K562 (cell line): ENCODE measurements around the gene CTDSPL2. TPM values are rescaled to one million over a fixed set of nuclear protein-coding genes. Genes with fewer than 3 reads are reported as not detected.

Source experiments
- NKRF ChIP-seq: fragments of 450-650 bp; IDR thresholded peaks from 2 replicates; pipeline ENCODE4 v1.6.1; 2016; ENCODE audit warnings: borderline replicate concordance
- polyA plus RNA-seq, 8 experiments: library from polyadenylated mRNA; depleted of rRNA in 4 of 8; stranded (reverse) in 5 of 8; unstranded in 3 of 8; fragments of >200 nt; fragmentation: Nextera tagmentation in 2 of 8; fragmentation: Illumina TruSeq in 1 of 8; extraction: Ambion mirVana in 2 of 8; extraction: Trizol in 1 of 8; gene quantifications; 2 replicates each; pipeline versions ENCODE4 v1.2.1 to v1.2.3, GENCODE V29; 2011 to 2014; ENCODE audit warnings: inconsistent platforms in 1 of 8, missing spikeins in 1 of 8
- total RNA-seq, 7 experiments: library from RNA; depleted of rRNA in 6 of 7; stranded (reverse); fragments of >200 nt in 6 of 7; fragmentation: Illumina TruSeq in 2 of 7; extraction: Trizol in 2 of 7; gene quantifications; 2 replicates each; pipeline versions ENCODE4 v1.2.1 to v1.2.3, GENCODE V29; 2011 to 2021; ENCODE audit warnings: low replicate concordance in 1 of 7
- TF ChIP-seq, protein P1 (sequence below), 3 experiments: IDR thresholded peaks in 2 of 3; conservative IDR thresholded peaks in 1 of 3; 2 replicates each; pipeline ENCODE4 v1.5.1; 2011 to 2012; ENCODE audit warnings: low read length in 3 of 3, mild to moderate bottlenecking in 3 of 3, control low read depth in 2 of 3, improper control_type of control experiment in 1 of 3, inconsistent platforms in 1 of 3, low read depth in 1 of 3, mixed read lengths in 1 of 3, moderate library complexity in 1 of 3; ENCODE audit not compliant: insufficient read depth in 2 of 3
- TF ChIP-seq, protein P2 (sequence below): fragments of 250-450 bp; sonication (Bioruptor Pico); IDR thresholded peaks from 2 replicates; pipeline ENCODE4 v1.5.0; 2021; ENCODE audit warnings: mild to moderate bottlenecking, moderate library complexity

Gene CTDSPL2
- total and polyA plus RNA-seq, 9 of the 15 experiments (the other 6 are each of a cell fraction or from before 2014, with no cell fraction given), result 16.8 to 79.0 (median 53.1) TPM

GRCh38 chr15:44532689-44533088, 105.3 kb downstream of the CTDSPL2 start (continued):
- TF ChIP-seq, protein P1, sequence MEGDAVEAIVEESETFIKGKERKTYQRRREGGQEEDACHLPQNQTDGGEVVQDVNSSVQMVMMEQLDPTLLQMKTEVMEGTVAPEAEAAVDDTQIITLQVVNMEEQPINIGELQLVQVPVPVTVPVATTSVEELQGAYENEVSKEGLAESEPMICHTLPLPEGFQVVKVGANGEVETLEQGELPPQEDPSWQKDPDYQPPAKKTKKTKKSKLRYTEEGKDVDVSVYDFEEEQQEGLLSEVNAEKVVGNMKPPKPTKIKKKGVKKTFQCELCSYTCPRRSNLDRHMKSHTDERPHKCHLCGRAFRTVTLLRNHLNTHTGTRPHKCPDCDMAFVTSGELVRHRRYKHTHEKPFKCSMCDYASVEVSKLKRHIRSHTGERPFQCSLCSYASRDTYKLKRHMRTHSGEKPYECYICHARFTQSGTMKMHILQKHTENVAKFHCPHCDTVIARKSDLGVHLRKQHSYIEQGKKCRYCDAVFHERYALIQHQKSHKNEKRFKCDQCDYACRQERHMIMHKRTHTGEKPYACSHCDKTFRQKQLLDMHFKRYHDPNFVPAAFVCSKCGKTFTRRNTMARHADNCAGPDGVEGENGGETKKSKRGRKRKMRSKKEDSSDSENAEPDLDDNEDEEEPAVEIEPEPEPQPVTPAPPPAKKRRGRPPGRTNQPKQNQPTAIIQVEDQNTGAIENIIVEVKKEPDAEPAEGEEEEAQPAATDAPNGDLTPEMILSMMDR (IDR thresholded peaks at IDR 0.05 in 2 of 3, conservative IDR thresholded peaks at IDR 0.05 in 1 of 3; ENCODE audit: insufficient read depth in 2 of 3, low read depth in 1 of 3, low read length in 3 of 3), result peak in 2 of 3 experiments; percentile 24 to 35; a peak in 2 of 6 replicates
- TF ChIP-seq, protein P2, sequence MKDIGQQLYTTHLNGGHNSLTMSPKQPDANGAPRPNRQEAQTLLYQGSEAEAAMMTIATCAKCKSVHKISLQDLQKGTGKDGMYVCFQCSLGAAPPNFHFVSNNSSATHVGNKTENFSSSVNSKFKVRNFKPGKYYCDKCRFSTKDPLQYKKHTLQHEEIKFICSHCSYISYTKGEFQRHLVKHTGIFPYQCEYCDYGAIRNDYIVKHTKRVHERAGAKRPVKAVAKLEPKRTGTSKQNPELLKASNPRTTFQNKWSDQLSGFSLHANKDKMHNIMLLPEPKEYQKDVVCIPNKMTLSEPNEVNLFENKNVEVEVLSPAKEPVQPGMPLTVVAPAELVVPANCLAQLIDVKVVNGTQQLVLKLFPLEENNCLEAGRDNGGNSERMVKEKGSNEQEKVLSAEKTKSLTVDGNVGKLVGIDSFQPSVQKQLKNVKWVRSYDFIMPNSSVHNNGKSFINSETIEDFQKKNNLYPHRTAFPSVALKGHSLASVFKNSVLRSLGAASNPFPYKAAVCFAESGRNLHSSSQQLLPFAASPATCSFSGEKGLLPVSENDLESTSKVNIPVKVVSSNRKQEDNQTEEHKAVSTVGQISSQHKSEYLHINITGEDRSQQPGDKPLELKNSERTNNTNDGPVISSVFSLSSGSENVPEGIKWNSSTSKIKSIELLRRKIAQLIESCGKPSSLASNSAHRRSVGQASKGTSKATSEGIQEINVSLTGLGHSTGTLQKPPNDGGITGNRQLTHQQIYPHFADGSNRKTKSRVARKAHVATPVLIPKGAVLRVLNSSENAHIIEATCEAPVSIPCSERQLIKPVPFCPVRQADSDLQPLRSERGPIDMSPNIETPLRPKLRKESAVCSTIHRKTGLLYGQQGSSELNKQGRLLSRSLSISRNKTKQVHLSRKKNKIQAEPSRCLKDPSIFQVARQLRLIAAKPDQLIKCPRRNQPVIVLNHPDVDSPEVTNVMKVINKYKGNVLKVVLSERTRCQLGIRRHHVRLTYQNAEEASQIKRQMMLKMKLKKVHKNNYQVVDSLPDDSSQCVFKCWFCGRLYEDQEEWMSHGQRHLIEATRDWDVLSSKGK (CRISPR knock-in tag), result no peak
- TF ChIP-seq NKRF, result no peak
